CD4-positive, alpha-beta memory T cell (primary cell): ENCODE measurements around the gene CLPTM1L. TPM values are rescaled to one million over a fixed set of nuclear protein-coding genes. Genes with fewer than 3 reads are reported as not detected.
"Not testable (repeated sequence)": the region's sequence is repeated elsewhere in the genome, so short reads cannot be mapped to it uniquely, and the experiment has no call there.

Experiments used
- CTCF ChIA-PET: fragments of 350-600 bp; sonication (Branson Sonifier 250); formaldehyde crosslinking; loops from one replicate; lab custom pipeline; 2021; ENCODE audit warnings: inconsistent platforms; ENCODE audit not compliant: partially characterized antibody; lab: Charles Lee
- POLR2A ChIA-PET: fragments of 350-600 bp; sonication (Branson Sonifier 250); formaldehyde crosslinking; loops from one replicate; lab custom pipeline; 2021; ENCODE audit not compliant: partially characterized antibody; lab: Charles Lee
- DNase-seq, 5 donors: peaks; one replicate each; pipeline versions ENCODE4 v3.0.0 to v3.0.0-alpha.2; 2020 to 2022; ENCODE audit warnings: mixed read lengths in 1 of 5
- H3K27ac ChIP-seq: one replicate; pipeline ENCODE4 v1.7.0; 2013; ENCODE audit warnings: low read depth, low read length
- H3K27me3 ChIP-seq: 2 replicates; pipeline ENCODE4 v1.7.0; 2013; ENCODE audit warnings: mild to moderate bottlenecking, low read length, moderate library complexity; ENCODE audit not compliant: insufficient read depth
- H3K36me3 ChIP-seq: 2 replicates; pipeline ENCODE4 v1.7.0; 2013; ENCODE audit warnings: mild to moderate bottlenecking, low read length, moderate library complexity; ENCODE audit not compliant: insufficient read depth
- H3K4me1 ChIP-seq: 2 replicates; pipeline ENCODE4 v1.7.0; 2013; ENCODE audit warnings: mild to moderate bottlenecking, low read length, moderate library complexity; ENCODE audit not compliant: insufficient read depth
- H3K4me3 ChIP-seq, 2 donors: one replicate each; pipeline ENCODE4 v1.7.0; 2013; ENCODE audit warnings: low read length in 2 of 2, mild to moderate bottlenecking in 1 of 2
- H3K9me3 ChIP-seq, 2 donors: one replicate each; pipeline ENCODE4 v1.7.0; 2013; ENCODE audit warnings: low read length in 2 of 2, control low read depth in 1 of 2; ENCODE audit not compliant: control insufficient read depth in 1 of 2
- H3K27ac Mint-ChIP-seq, 7 donors: one replicate each; pipeline ENCODE4 v1.8.0; 2020 to 2021; ENCODE audit warnings: mixed read lengths in 7 of 7, mild to moderate bottlenecking in 6 of 7, inconsistent platforms in 3 of 7, moderate library complexity in 3 of 7
- H3K27me3 Mint-ChIP-seq, 2 donors: one replicate each; pipeline ENCODE4 v1.8.0; 2020 to 2021; ENCODE audit warnings: mixed read lengths in 2 of 2
- H3K36me3 Mint-ChIP-seq, 2 donors: one replicate each; pipeline ENCODE4 v1.8.0; 2020 to 2021; ENCODE audit warnings: mixed read lengths in 2 of 2, inconsistent platforms in 1 of 2, mild to moderate bottlenecking in 1 of 2
- H3K4me1 Mint-ChIP-seq, 4 donors: one replicate each; pipeline ENCODE4 v1.8.0; 2020 to 2021; ENCODE audit warnings: mixed read lengths in 4 of 4, mild to moderate bottlenecking in 1 of 4
- H3K4me3 Mint-ChIP-seq, 8 donors: one replicate each; pipeline ENCODE4 v1.8.0; 2020 to 2021; ENCODE audit warnings: mixed read lengths in 8 of 8, mild to moderate bottlenecking in 7 of 8, moderate library complexity in 6 of 8, inconsistent platforms in 3 of 8
- H3K9me3 Mint-ChIP-seq, 8 donors: one replicate each; pipeline ENCODE4 v1.8.0; 2020 to 2021; ENCODE audit warnings: mixed read lengths in 8 of 8, mild to moderate bottlenecking in 5 of 8, inconsistent platforms in 3 of 8, moderate library complexity in 1 of 8
- intact Hi-C: fragments of 100-400 bp; cut with micrococcal nuclease; formaldehyde crosslinking; loops from one replicate; pipeline ENCODE4 v1.15.1; 2023
- polyA plus RNA-seq, 2 donors: library from polyadenylated mRNA; unstranded; fragments of 300-500 nt; fragmentation: Illumina TruSeq; gene quantifications; one replicate each; pipeline ENCODE4 v1.2.3, GENCODE V29; 2021
- total RNA-seq, 2 experiments: library from RNA; stranded (reverse); gene quantifications; one replicate each; pipeline ENCODE4 v1.2.3, GENCODE V29; 2021

The CLPTM1L gene
- total and polyA plus RNA-seq, 4 experiments from 2014 or later: 34.1 to 87.4 (median 72.6) TPM

GRCh38 chr5:1374030-1374678 lies 29.3 kb upstream of the CLPTM1L start:
- intact Hi-C loops: no loop called here
- peaks cover 0 to 1% of the 10 kb centered on the region in 2 donors for H3K27me3 Mint-ChIP-seq
- no peak overlapping the region for H3K4me3 Mint-ChIP-seq
- H3K36me3 Mint-ChIP-seq: no peaks in the 10 kb centered on the region
- no peaks in the 10 kb centered on the region for H3K9me3 ChIP-seq
- H3K36me3 ChIP-seq: no peaks in the 10 kb centered on the region
- no peak overlapping the region for H3K27ac Mint-ChIP-seq
- DNase-seq: peak in 2 of 5 donors; percentile 4 to 11
- H3K4me1 ChIP-seq: no peaks in the 10 kb centered on the region
- ChIA-PET CTCF (no interaction called here), POLR2A (interaction anchor here (2.9 kb wide), 1 partner anchor 11 kb away, joined by 13 read pairs; no protein-coding TSS in a partner anchor)
- H3K27ac ChIP-seq: no peak overlapping the region
- H3K4me3 ChIP-seq: no peak overlapping the region
- H3K27me3 ChIP-seq: no peaks in the 10 kb centered on the region
- H3K4me1 Mint-ChIP-seq: peaks cover 0 to 4% (median 0%) of the 10 kb centered on the region in 4 donors
- H3K9me3 Mint-ChIP-seq: peaks cover 0 to 1% (median 0%) of the 10 kb centered on the region in 8 donors

DNA sequence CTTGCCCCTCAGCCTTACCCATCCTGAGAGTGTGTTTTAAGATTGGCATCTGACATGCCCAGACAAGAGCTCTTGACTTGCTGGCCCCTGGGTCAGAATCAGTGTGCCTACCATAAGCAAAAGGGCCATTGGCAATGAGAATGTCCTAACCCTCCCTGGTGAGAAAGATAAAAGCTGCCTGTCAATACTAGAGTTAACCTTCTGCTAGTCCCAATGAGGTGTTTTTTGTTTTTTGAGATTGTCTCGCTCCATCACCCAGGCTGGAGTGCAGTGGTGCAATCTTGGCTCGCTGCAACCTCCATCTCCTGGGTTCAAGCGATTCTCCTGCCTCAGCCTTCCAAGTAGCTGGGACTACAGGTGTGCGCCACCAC lies 27.1 kb upstream of the CLPTM1L start:
- H3K4me3 ChIP-seq, H3K4me3 Mint-ChIP-seq, H3K9me3 Mint-ChIP-seq, H3K4me1 Mint-ChIP-seq, H3K27me3 ChIP-seq, CTCF ChIA-PET, H3K36me3 Mint-ChIP-seq, H3K27ac Mint-ChIP-seq, H3K9me3 ChIP-seq, DNase-seq, H3K4me1 ChIP-seq, H3K36me3 ChIP-seq, H3K27me3 Mint-ChIP-seq, H3K27ac ChIP-seq, intact Hi-C loops: not testable (repeated sequence)
- POLR2A ChIA-PET: interaction anchor here (1.9 kb wide), 1 partner anchor 14 kb away, joined by 5 read pairs; no protein-coding TSS in a partner anchor

- intact Hi-C loops: no loop called here
- peaks cover 0 to 1% (median 0%) of the 10 kb centered on the region in 8 donors for H3K9me3 Mint-ChIP-seq
- peaks cover 0 to 4% (median 0%) of the 10 kb centered on the region in 4 donors for H3K4me1 Mint-ChIP-seq
- no peaks in the 10 kb centered on the region for H3K9me3 ChIP-seq
- H3K27me3 ChIP-seq: no peaks in the 10 kb centered on the region
- no peaks in the 10 kb centered on the region for H3K36me3 ChIP-seq
- ChIA-PET POLR2A (interaction anchor here (1.9 kb wide), 1 partner anchor 14 kb away, joined by 5 read pairs; no protein-coding TSS in a partner anchor), CTCF (interaction anchor here (1.6 kb wide), 1 partner anchor 9 kb away, joined by 6 read pairs; no protein-coding TSS in a partner anchor)
- peaks cover 0 to 1% of the 10 kb centered on the region in 2 donors for H3K27me3 Mint-ChIP-seq
- no peak overlapping the region for H3K4me3 ChIP-seq
- H3K36me3 Mint-ChIP-seq: no peaks in the 10 kb centered on the region
- H3K27ac ChIP-seq: no peak overlapping the region
- H3K4me3 Mint-ChIP-seq: no peak overlapping the region
- DNase-seq: no peak
- no peaks in the 10 kb centered on the region for H3K4me1 ChIP-seq
- no peak overlapping the region for H3K27ac Mint-ChIP-seq
Measured at GRCh38 chr5:1371218-1371971, 26.5 kb upstream of the CLPTM1L start.

DNA sequence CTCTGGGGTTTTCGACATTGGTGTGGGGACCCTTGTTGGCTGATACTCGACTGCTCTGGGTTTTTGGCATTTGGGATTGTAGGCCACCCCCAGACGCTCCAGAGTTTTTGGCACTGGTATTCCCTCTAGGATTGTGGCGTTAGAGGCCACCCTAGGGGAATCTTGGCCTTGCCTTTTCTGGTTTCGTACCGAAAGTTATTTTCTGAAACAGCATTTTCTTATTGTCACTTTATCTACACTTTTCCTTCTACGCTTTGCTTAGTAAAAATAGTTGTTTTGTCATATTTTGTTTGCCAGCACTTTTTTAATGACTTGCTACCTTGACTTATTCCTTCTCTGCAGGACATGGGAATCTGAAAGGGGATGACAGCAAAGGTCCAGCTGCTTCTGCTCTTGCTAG lies 25.1 kb upstream of the CLPTM1L start:
- H3K9me3 ChIP-seq: no peaks in the 10 kb centered on the region
- DNase-seq: no peak
- H3K36me3 ChIP-seq: no peaks in the 10 kb centered on the region
- intact Hi-C loops: no loop called here
- peaks cover 0 to 4% (median 0%) of the 10 kb centered on the region in 4 donors for H3K4me1 Mint-ChIP-seq
- H3K27ac Mint-ChIP-seq: no peak overlapping the region
- ChIA-PET CTCF (interaction anchor here (1.6 kb wide), 1 partner anchor 10 kb away, joined by 6 read pairs; no protein-coding TSS in a partner anchor), POLR2A (no interaction called here)
- H3K4me1 ChIP-seq: no peaks in the 10 kb centered on the region
- H3K9me3 Mint-ChIP-seq: peaks cover 0 to 1% (median 0%) of the 10 kb centered on the region in 8 donors
- H3K4me3 Mint-ChIP-seq: no peak overlapping the region
- no peak overlapping the region for H3K27ac ChIP-seq
- no peaks in the 10 kb centered on the region for H3K27me3 ChIP-seq
- H3K36me3 Mint-ChIP-seq: no peaks in the 10 kb centered on the region
- no peak overlapping the region for H3K4me3 ChIP-seq
- peaks cover 0 to 2% of the 10 kb centered on the region in 2 donors for H3K27me3 Mint-ChIP-seq

DNA sequence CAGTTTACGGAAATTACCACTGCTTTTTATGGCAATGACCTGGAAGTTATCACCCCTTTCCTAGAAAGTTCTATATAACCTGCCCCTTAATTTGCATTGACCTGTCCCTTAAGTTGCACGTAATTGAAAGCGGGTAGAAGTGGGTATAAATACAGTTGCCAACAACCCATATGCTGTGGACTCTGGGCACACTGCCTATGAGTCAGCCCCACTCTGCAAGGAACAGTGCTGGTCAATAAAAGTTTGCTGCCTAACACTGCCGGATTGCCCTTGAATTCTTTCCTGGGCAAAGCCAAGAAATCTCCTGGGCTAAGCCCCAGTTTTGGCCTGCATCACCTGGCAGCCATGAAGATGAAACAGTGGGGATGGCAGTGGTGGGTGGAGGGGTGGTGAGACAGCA lies 23.9 kb upstream of the CLPTM1L start:
- no peak for DNase-seq
- ChIA-PET POLR2A (no interaction called here), CTCF (no interaction called here)
- Mint-ChIP-seq H3K36me3 (no peaks in the 10 kb centered on the region), H3K4me1 (no peaks in the 10 kb centered on the region), H3K27me3 (peaks cover 4 to 5% of the 10 kb centered on the region in 2 donors), H3K4me3 (no peak overlapping the region), H3K27ac (no peak overlapping the region), H3K9me3 (peaks cover 0 to 1% (median 0%) of the 10 kb centered on the region in 8 donors)
- Histone ChIP-seq H3K4me3 (no peak overlapping the region), H3K9me3 (no peaks in the 10 kb centered on the region), H3K27ac (no peak overlapping the region), H3K27me3 (peaks cover 4% of the 10 kb centered on the region), H3K36me3 (no peaks in the 10 kb centered on the region), H3K4me1 (no peaks in the 10 kb centered on the region)
- intact Hi-C loops: no loop called here

- no peak for DNase-seq
- H3K9me3 Mint-ChIP-seq: peaks cover 0 to 1% (median 0%) of the 10 kb centered on the region in 8 donors
- ChIA-PET POLR2A (no interaction called here), CTCF (no interaction called here)
- Histone ChIP-seq H3K9me3 (no peaks in the 10 kb centered on the region), H3K27ac (no peak overlapping the region), H3K36me3 (no peaks in the 10 kb centered on the region), H3K27me3 (peaks cover 4% of the 10 kb centered on the region), H3K4me1 (no peaks in the 10 kb centered on the region), H3K4me3 (no peak overlapping the region)
- no peaks in the 10 kb centered on the region for H3K4me1 Mint-ChIP-seq
- no peak overlapping the region for H3K4me3 Mint-ChIP-seq
- H3K27ac Mint-ChIP-seq: peak overlapping the region in 1 of 7 donors; percentile 27
- intact Hi-C loops: no loop called here
- H3K27me3 Mint-ChIP-seq: peaks cover 7% of the 10 kb centered on the region in 2 donors
- no peaks in the 10 kb centered on the region for H3K36me3 Mint-ChIP-seq
Measured at GRCh38 chr5:1368236-1368635, 23.3 kb upstream of the CLPTM1L start.

- Histone ChIP-seq H3K9me3 (no peaks in the 10 kb centered on the region), H3K27me3 (peaks cover 4% of the 10 kb centered on the region), H3K27ac (no peak overlapping the region), H3K4me1 (no peaks in the 10 kb centered on the region), H3K36me3 (no peaks in the 10 kb centered on the region), H3K4me3 (no peak overlapping the region)
- ChIA-PET CTCF (interaction anchor here (1.3 kb wide), 1 partner anchor 13 kb away, joined by 4 read pairs; no protein-coding TSS in a partner anchor), POLR2A (no interaction called here)
- H3K4me3 Mint-ChIP-seq: no peak overlapping the region
- H3K36me3 Mint-ChIP-seq: no peaks in the 10 kb centered on the region
- H3K27ac Mint-ChIP-seq: no peak overlapping the region
- peaks cover 0 to 1% (median 0%) of the 10 kb centered on the region in 8 donors for H3K9me3 Mint-ChIP-seq
- peaks cover 9 to 13% of the 10 kb centered on the region in 2 donors for H3K27me3 Mint-ChIP-seq
- intact Hi-C loops: no loop called here
- no peak for DNase-seq
- no peaks in the 10 kb centered on the region for H3K4me1 Mint-ChIP-seq
Measured at GRCh38 chr5:1367149-1367548, 22.2 kb upstream of the CLPTM1L start.
